Uterus (tissue), 2 donors: ENCODE measurements around the gene RPS18.

ENCODE experiments used
- POLR2A ChIP-seq, 2 donors: fragments of 450-650 bp; IDR thresholded peaks; one replicate each; pipeline ENCODE4 v1.6.1; 2016; ENCODE audit warnings: antibody characterized with exemption in 2 of 2, mild to moderate bottlenecking in 1 of 2, moderate library complexity in 1 of 2
- TF ChIP-seq, protein P1 (sequence below), 4 experiments: fragments of 200-600 bp in 2 of 4; fragments of 450-650 bp in 2 of 4; sonication (generic) in 2 of 4; IDR thresholded peaks; one replicate each; pipeline ENCODE4 v1.5.1; 2016 to 2019; ENCODE audit warnings: antibody characterized with exemption in 4 of 4, mild to moderate bottlenecking in 2 of 4, moderate library complexity in 1 of 4

DNA sequence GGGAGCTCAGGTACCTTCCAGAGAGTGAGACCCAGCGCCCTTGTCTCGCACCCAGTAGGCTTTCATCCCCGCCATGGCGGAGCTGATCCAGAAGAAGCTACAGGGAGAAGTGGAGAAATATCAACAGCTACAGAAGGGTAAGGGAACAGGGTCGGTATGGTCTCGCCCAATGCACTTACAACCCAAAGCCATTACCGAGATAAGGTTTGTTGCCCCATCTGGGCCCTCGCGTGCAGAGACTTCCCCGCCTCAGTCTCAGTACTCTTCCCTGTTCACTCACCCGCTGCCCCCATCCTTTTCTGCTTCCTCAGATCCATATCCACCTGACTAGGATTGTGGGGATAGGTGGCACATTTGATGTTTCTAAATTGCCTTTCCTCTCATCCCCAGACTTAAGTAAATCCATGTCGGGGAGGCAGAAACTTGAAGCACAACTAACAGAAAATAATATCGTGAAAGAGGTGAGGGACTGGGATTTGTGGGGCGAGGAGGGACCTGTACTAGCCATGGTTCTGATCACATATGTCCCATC lies 18.0 kb downstream of the RPS18 start:
- TF ChIP-seq, protein P1, sequence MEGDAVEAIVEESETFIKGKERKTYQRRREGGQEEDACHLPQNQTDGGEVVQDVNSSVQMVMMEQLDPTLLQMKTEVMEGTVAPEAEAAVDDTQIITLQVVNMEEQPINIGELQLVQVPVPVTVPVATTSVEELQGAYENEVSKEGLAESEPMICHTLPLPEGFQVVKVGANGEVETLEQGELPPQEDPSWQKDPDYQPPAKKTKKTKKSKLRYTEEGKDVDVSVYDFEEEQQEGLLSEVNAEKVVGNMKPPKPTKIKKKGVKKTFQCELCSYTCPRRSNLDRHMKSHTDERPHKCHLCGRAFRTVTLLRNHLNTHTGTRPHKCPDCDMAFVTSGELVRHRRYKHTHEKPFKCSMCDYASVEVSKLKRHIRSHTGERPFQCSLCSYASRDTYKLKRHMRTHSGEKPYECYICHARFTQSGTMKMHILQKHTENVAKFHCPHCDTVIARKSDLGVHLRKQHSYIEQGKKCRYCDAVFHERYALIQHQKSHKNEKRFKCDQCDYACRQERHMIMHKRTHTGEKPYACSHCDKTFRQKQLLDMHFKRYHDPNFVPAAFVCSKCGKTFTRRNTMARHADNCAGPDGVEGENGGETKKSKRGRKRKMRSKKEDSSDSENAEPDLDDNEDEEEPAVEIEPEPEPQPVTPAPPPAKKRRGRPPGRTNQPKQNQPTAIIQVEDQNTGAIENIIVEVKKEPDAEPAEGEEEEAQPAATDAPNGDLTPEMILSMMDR (IDR thresholded peaks at IDR 0.05), result no peak
- no peak for TF ChIP-seq POLR2A (IDR thresholded peaks at IDR 0.05)
